Mammary epithelial cell (primary cell): ENCODE data around the gene EFCAB8.

Experiments
- CTCF ChIP-seq, 2 donors: IDR thresholded peaks in 1 of 2; conservative IDR thresholded peaks in 1 of 2; 2 replicates each; pipeline ENCODE4 v1.5.1; 2011 to 2012; ENCODE audit warnings: inconsistent platforms in 2 of 2, low read length in 2 of 2, mild to moderate bottlenecking in 2 of 2, control low read depth in 1 of 2, low read depth in 1 of 2; ENCODE audit not compliant: insufficient read depth in 1 of 2; ENCODE audit errors: extremely low read depth in 1 of 2
- EZH2 ChIP-seq: IDR thresholded peaks from 2 replicates; pipeline ENCODE4 v1.6.1; 2012; ENCODE audit warnings: low read length, inconsistent platforms, borderline replicate concordance

GRCh38 chr20:32965581-32966373, 107.1 kb downstream of the EFCAB8 start:
- no peak for TF ChIP-seq CTCF (conservative IDR thresholded peaks at IDR 0.05 in 1 of 2, IDR thresholded peaks at IDR 0.05 in 1 of 2; ENCODE audit: extremely low read depth in 1 of 2, insufficient read depth in 1 of 2, low read depth in 1 of 2, low read length in 2 of 2)
- TF ChIP-seq EZH2, result no peak
